ENCODE measurements around the gene CMTM7.

The CMTM7 gene

DNA sequence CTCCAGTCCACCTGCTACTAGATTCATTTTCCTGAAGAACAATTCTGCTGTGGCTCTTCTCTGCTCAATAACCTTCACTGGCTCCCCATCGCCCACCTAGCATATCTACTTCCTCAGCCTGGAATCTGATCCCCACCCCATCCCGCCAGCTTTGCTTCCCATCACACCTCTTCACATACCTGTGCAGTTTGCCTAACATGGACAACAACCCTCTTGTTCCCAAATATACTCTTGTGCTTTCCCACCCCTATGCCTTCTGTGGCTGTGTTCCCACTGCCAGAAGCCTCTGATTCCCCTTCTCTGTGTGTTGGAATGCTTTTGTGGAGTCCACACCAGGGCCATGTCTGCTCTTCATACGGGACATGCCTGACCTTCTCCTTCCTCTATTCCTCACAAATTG lies 29.5 kb downstream of the CMTM7 start:
- Histone ChIP-seq H3K9ac (ENCODE audit: low read depth, low read length) (no peak overlapping the region), H3K4me3 (ENCODE audit: low read depth, low read length) (no peak overlapping the region), H3K27me3 (ENCODE audit: control insufficient read depth, insufficient read depth, low read length) (no peaks in the 10 kb centered on the region), H3K36me3 (ENCODE audit: control insufficient read depth, insufficient read depth, low read length) (no peaks in the 10 kb centered on the region), H3K4me1 (ENCODE audit: control insufficient read depth, insufficient read depth, low read length) (peaks cover 8% of the 10 kb centered on the region), H3K9me3 (ENCODE audit: control insufficient read depth, insufficient read depth, low read length) (no peaks in the 10 kb centered on the region)

GRCh38 chr3:32421991-32422859 lies 30.6 kb downstream of the CMTM7 start:
- Histone ChIP-seq H3K36me3 (ENCODE audit: control insufficient read depth, insufficient read depth, low read length) (no peaks in the 10 kb centered on the region), H3K9me3 (ENCODE audit: control insufficient read depth, insufficient read depth, low read length) (no peaks in the 10 kb centered on the region), H3K9ac (ENCODE audit: low read depth, low read length) (no peak overlapping the region), H3K27me3 (ENCODE audit: control insufficient read depth, insufficient read depth, low read length) (no peaks in the 10 kb centered on the region), H3K4me1 (ENCODE audit: control insufficient read depth, insufficient read depth, low read length) (peaks cover 8% of the 10 kb centered on the region), H3K4me3 (ENCODE audit: low read depth, low read length) (no peak overlapping the region)

DNA sequence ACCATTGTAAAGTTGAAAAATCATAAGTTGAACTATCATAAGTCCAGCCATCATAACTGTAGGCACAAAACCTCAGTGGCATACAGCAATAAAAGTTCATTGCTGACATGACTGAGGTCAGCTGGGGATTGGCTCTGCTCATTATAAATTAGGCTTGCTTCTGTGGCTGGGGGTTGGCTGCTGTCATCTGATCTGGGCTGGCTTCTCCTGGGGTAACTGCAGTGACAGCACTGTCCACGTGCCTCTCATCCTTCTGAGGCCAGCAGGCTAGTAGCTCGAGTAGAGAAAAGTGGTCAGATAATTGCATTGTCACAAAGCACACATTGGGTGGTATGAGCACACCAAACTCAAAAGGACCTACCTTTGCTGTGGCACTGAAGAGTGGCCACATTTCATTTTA lies 31.3 kb downstream of the CMTM7 start:
- no peak overlapping the region for H3K9ac ChIP-seq (ENCODE audit: low read depth, low read length)
- H3K4me1 ChIP-seq (ENCODE audit: control insufficient read depth, insufficient read depth, low read length): peaks cover 8% of the 10 kb centered on the region
- no peak overlapping the region for H3K4me3 ChIP-seq (ENCODE audit: low read depth, low read length)

GRCh38 chr3:32423534-32423933 lies 31.9 kb downstream of the CMTM7 start:
- Histone ChIP-seq H3K4me1 (ENCODE audit: control insufficient read depth, insufficient read depth, low read length) (peaks cover 8% of the 10 kb centered on the region), H3K27me3 (ENCODE audit: control insufficient read depth, insufficient read depth, low read length) (no peaks in the 10 kb centered on the region), H3K36me3 (ENCODE audit: control insufficient read depth, insufficient read depth, low read length) (no peaks in the 10 kb centered on the region), H3K9me3 (ENCODE audit: control insufficient read depth, insufficient read depth, low read length) (no peaks in the 10 kb centered on the region), H3K4me3 (ENCODE audit: low read depth, low read length) (no peak overlapping the region), H3K9ac (ENCODE audit: low read depth, low read length) (no peak overlapping the region)

More for the DNA sequence above, 31.3 kb downstream of the CMTM7 start:
- Histone ChIP-seq H3K9me3 (ENCODE audit: control insufficient read depth, insufficient read depth, low read length) (no peaks in the 10 kb centered on the region), H3K27me3 (ENCODE audit: control insufficient read depth, insufficient read depth, low read length) (no peaks in the 10 kb centered on the region), H3K36me3 (ENCODE audit: control insufficient read depth, insufficient read depth, low read length) (no peaks in the 10 kb centered on the region)

DNA sequence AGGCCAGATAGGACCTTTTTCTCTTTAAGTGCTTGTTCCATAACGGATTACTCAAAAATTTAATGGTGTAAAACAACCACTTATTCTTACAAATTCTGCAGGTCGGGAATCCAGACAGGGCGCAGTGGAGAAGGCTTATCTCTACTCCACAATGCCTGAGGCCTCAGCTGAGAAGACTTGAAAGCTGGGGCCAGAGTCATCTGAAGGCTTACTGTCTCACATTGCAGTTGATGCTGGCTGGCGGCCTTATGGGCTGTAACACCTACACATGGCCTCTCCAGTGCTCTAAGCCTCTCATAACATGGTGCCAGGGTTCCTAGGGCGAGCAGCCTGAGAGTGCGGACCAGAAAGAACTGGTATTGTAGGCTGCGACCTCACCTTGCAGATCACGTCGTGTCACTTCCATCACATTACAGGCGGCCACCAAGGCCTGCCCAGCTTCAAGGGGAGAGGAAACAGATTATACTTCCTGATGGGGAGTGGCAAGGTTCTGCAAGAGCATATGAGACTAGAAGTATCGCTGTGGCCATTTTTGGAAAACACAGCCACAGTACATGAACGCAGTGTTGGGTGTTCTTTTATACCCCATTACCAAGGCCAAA lies 32.4 kb downstream of the CMTM7 start:
- Histone ChIP-seq H3K4me1 (ENCODE audit: control insufficient read depth, insufficient read depth, low read length) (peaks cover 8% of the 10 kb centered on the region), H3K9ac (ENCODE audit: low read depth, low read length) (no peak overlapping the region), H3K36me3 (ENCODE audit: control insufficient read depth, insufficient read depth, low read length) (no peaks in the 10 kb centered on the region), H3K27me3 (ENCODE audit: control insufficient read depth, insufficient read depth, low read length) (no peaks in the 10 kb centered on the region), H3K4me3 (ENCODE audit: low read depth, low read length) (no peak overlapping the region), H3K9me3 (ENCODE audit: control insufficient read depth, insufficient read depth, low read length) (no peaks in the 10 kb centered on the region)

GRCh38 chr3:32424581-32425250 lies 33.1 kb downstream of the CMTM7 start:
- H3K9ac ChIP-seq (ENCODE audit: low read depth, low read length): no peak overlapping the region
- peaks cover 7% of the 10 kb centered on the region for H3K4me1 ChIP-seq (ENCODE audit: control insufficient read depth, insufficient read depth, low read length)
- no peak overlapping the region for H3K4me3 ChIP-seq (ENCODE audit: low read depth, low read length)
- no peaks in the 10 kb centered on the region for H3K27me3 ChIP-seq (ENCODE audit: control insufficient read depth, insufficient read depth, low read length)
- no peaks in the 10 kb centered on the region for H3K9me3 ChIP-seq (ENCODE audit: control insufficient read depth, insufficient read depth, low read length)
- no peaks in the 10 kb centered on the region for H3K36me3 ChIP-seq (ENCODE audit: control insufficient read depth, insufficient read depth, low read length)

GRCh38 chr3:32428092-32429068 lies 36.7 kb downstream of the CMTM7 start:
- no peaks in the 10 kb centered on the region for H3K36me3 ChIP-seq (ENCODE audit: control insufficient read depth, insufficient read depth, low read length)
- H3K9ac ChIP-seq (ENCODE audit: low read depth, low read length): no peak overlapping the region
- H3K27me3 ChIP-seq (ENCODE audit: control insufficient read depth, insufficient read depth, low read length): no peaks in the 10 kb centered on the region
- no peaks in the 10 kb centered on the region for H3K4me1 ChIP-seq (ENCODE audit: control insufficient read depth, insufficient read depth, low read length)
- no peaks in the 10 kb centered on the region for H3K9me3 ChIP-seq (ENCODE audit: control insufficient read depth, insufficient read depth, low read length)
- no peak overlapping the region for H3K4me3 ChIP-seq (ENCODE audit: low read depth, low read length)

DNA sequence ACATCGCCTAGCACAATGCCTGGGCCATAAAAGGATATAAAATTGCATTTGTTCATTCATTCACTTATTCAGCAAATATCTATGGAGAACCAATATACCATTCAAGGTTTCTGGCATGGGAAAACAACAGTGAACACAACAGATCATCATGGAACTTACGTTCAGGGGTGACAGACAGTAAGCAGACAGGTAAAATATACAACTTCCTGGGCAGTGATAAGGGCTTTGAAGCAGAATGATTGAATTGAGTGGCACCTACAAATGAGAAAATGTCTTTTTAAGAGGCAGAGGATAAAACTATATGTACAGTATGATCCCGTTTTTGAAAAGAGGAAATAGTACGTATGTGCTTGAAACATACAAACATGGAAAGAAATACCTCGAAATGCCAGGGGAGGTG lies 39.2 kb downstream of the CMTM7 start:
- no peaks in the 10 kb centered on the region for H3K4me1 ChIP-seq (ENCODE audit: control insufficient read depth, insufficient read depth, low read length)
- no peaks in the 10 kb centered on the region for H3K27me3 ChIP-seq (ENCODE audit: control insufficient read depth, insufficient read depth, low read length)
- H3K4me3 ChIP-seq (ENCODE audit: low read depth, low read length): no peak overlapping the region
- H3K36me3 ChIP-seq (ENCODE audit: control insufficient read depth, insufficient read depth, low read length): no peaks in the 10 kb centered on the region
- no peaks in the 10 kb centered on the region for H3K9me3 ChIP-seq (ENCODE audit: control insufficient read depth, insufficient read depth, low read length)
- H3K9ac ChIP-seq (ENCODE audit: low read depth, low read length): no peak overlapping the region

- Histone ChIP-seq H3K4me3 (ENCODE audit: low read depth, low read length) (no peak overlapping the region), H3K4me1 (ENCODE audit: control insufficient read depth, insufficient read depth, low read length) (peaks cover 3% of the 10 kb centered on the region), H3K9me3 (ENCODE audit: control insufficient read depth, insufficient read depth, low read length) (no peaks in the 10 kb centered on the region), H3K27me3 (ENCODE audit: control insufficient read depth, insufficient read depth, low read length) (no peaks in the 10 kb centered on the region), H3K36me3 (ENCODE audit: control insufficient read depth, insufficient read depth, low read length) (no peaks in the 10 kb centered on the region), H3K9ac (ENCODE audit: low read depth, low read length) (no peak overlapping the region)
Measured at GRCh38 chr3:32431481-32431880, 39.8 kb downstream of the CMTM7 start.

DNA sequence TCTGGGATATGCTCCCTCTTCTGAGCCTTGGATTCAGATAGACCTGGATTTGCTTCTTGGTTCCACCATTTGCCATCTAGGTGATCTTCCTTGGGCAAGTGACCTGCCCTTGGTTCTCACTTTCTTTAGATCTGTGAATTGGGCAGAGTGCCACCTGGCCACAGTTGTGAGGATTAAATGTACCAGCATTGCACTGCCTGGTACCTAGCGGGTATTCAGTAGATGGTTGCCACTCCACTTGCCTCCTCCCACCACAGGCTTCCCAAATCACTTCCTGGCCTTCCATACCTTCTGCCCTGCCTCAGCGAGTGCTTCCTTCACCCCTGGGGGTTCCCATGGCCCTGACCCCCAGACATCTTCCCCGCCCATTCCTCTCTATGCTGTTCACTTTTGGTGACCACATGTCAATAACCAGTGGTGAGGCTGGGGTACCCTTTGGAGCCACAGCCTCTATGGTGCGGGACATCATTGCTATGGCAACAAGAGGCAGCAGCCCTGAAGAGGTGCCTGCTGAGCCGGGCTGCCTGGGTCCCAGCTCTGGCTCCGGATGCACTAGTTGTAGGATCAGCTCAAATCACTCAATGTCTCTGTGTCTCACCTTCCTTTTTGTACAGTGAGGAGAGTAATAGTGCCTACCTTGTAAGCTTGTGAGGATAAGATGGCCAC lies 40.5 kb downstream of the CMTM7 start:
- H3K27me3 ChIP-seq (ENCODE audit: control insufficient read depth, insufficient read depth, low read length): no peaks in the 10 kb centered on the region
- no peaks in the 10 kb centered on the region for H3K9me3 ChIP-seq (ENCODE audit: control insufficient read depth, insufficient read depth, low read length)
- H3K36me3 ChIP-seq (ENCODE audit: control insufficient read depth, insufficient read depth, low read length): no peaks in the 10 kb centered on the region
- no peak overlapping the region for H3K4me3 ChIP-seq (ENCODE audit: low read depth, low read length)
- no peak overlapping the region for H3K9ac ChIP-seq (ENCODE audit: low read depth, low read length)
- H3K4me1 ChIP-seq (ENCODE audit: control insufficient read depth, insufficient read depth, low read length): peaks cover 3% of the 10 kb centered on the region

Data from iPS-15b (cell line).